GM18505 (cell line): ENCODE measurements around the gene GRIK4.
"Not testable (repeated sequence)": the region's sequence is repeated elsewhere in the genome, so short reads cannot be mapped to it uniquely, and the experiment has no call there.

Experiments used
- ATAC-seq: cut with Tn5 transposase; IDR thresholded peaks from one replicate; pipeline ENCODE4 v1.9.1; 2021; ENCODE audit not compliant: unreplicated experiment
- POLR2A ChIP-seq: IDR thresholded peaks from 4 replicates; pipeline ENCODE4 v1.6.1; 2011; ENCODE audit warnings: borderline replicate concordance; ENCODE audit not compliant: insufficient read depth, insufficient read length; ENCODE audit errors: extremely low read depth

Gene GRIK4

DNA sequence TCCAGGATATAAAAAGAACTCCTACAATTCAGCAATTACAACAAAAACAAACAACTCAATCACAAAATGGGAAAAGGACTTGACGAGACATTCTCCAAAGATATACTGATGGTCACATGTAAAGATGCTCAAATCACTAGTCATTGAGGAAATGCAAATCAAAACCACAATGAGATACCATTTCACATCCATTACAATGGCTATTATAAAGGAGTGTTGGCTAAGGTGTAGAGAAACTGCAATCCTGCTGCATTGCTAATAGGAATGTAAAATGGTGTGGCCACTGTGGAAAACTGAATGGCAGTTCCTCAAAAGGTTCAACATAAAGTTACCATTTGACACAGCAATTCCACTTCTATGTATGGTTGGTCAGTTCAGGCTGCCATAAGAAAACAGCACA lies 500.5 kb downstream of the GRIK4 start:
- ATAC-seq: no peak
- TF ChIP-seq POLR2A: no peak

DNA sequence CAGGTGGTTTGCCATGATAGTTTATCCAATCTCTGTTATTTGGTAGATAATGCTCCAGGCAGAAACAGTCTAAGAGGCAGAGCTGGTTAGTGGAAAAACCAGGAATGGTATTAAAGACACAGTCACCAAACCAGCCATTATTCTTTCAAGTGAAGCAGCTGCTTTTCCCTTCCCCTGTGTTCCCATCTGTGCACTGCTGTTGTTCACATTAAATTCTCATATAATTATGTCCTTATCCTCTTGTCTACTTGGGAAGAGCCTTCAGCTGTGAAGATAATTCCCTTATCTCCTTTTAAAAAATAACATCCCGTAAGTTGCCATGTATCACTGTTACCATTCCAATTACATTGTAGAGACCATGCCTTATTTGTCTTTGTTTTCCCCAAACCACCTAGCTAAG lies 507.2 kb downstream of the GRIK4 start:
- no peak for TF ChIP-seq POLR2A
- ATAC-seq: no peak

DNA sequence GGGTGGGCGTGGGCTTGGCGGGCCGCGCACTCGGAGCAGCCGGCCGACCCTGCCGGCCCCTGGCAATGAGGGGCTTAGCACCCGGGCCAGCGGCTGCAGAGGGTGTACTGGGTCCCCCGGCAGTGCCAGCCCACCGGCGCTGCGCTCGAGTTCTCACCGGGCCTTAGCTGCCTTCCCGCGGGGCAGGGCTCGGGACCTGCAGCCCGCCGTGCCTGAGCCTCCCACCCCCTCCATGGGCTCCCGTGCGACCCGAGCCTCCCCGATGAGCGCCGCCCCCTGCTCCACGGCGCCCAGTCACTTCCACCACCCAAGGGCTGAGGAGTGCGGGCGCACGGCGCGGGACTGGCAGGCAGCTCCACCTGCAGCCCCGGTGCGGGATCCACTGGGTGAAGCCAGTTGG lies 510.2 kb downstream of the GRIK4 start:
- ATAC-seq: not testable (repeated sequence)

DNA sequence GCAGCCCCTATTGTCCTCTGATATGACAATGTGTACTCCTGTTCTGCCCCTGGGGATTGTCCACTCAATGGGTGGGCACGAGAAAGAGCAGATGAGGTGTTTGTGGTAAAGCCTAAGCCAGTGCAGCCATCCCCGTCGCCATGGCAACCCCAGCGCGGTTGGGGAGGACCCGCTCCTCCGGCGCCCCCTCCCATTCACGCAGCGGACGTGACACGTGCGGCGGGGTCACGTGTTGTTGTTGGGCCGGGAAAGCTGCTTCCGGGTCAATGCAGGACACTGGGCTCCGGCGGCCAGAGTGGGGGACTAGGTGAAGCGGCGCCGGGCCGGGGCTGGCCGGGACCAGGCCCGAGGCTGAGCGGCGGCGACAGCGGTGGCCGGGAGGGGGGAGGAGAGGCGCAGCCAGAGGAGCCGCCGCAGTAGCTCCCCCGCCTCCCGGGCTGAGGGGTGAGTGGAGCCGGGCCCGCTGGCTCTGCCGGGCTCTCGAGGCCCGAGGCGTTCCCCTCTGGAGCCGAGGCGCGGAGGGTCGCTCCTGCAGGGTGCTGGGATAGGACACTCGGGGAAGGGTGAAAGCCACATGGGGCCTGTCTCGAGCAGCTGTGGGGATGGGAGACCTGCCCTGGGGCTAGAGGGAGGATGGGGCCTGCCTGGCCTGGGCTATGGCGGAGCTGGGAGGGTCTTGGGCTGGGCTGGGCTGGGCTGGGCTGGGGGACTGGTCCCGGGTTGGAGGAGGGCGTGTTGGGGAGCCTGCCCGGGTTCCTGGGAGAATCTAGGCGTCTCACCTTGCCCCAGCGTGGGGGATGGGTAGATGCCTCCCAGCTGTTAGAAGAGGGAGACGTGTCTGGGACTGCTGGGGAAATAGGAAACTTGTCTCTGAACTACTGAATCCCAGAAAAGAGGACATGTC lies 512.6 kb downstream of the GRIK4 start, which contains the start of gene TBCEL:
TSS of gene TBCEL (plus strand) at position 255 of the 904 bp plus-strand sequence. CDS start 21,589 bp downstream, outside the sequence.
- peak; percentile 61 for TF ChIP-seq POLR2A
- peak; percentile 91 for ATAC-seq

DNA sequence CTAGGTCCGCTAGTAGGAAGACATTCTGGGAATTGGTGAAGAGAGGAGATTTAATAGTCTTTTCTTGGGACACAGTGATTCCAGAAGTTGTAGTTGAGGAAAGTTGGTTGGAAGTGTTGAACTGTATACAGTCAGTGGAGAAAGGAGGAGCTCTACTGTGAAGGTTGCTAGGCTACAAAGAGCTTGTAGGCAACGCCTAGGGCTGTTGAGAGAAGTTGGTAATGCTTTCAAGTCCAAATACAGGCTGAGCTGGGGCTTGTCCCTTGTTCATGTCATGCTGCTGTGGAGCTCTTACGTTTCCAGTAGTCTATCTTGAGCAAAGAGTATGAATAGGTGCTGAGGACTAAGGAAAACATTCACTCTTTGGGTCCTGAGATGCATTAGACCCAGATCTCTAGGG lies 513.4 kb downstream of the GRIK4 start:
- no peak for ATAC-seq
- TF ChIP-seq POLR2A: no peak

DNA sequence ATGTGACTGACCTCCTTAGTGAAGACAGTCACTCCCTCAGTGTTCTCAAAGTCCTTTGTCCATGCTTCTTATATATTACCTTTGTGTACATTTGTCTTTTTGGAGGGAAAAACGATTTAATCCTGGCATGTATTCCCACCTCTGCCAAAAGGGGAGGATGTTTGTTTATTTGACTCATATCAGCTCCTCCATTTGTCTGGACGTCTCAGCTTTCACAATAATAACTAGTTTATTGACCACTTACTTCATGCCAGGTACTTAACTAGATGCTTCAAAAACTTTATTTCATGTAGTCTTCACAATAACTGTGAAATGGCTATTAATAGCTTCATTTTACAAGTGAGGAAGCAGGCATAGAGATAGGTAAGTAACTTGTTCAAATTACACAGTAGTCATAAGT lies 517.6 kb downstream of the GRIK4 start:
- no peak for ATAC-seq
- no peak for TF ChIP-seq POLR2A

DNA sequence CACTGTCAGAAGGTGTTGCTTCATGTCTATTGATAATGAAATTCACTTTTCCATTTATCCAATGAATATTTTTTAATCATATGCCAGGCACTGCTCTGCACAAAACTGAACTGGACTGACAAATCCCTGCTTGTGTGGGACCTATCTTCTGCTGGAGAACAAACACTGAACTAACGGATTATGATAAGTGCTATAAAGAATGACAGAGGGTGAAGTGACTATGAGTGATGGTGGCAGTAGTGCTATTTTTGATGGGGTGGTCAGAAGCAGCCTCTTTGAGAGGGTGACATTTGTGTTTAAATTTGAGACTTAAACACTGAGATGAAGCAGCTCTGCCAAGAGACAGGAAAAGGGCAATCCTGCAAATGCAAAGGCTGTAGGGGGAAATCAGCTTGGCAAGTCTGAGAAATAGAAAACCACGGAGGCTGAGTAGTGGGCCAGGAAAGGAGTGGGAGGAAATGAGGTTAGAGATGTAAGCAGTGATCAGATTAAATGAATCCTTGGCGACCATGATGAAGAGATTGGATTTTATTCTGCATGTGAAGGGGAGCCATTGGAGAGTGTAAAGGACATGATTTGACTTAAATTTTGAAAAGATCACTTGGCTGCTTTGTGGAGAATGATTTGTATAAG lies 518.4 kb downstream of the GRIK4 start:
- TF ChIP-seq POLR2A: no peak
- no peak for ATAC-seq

DNA sequence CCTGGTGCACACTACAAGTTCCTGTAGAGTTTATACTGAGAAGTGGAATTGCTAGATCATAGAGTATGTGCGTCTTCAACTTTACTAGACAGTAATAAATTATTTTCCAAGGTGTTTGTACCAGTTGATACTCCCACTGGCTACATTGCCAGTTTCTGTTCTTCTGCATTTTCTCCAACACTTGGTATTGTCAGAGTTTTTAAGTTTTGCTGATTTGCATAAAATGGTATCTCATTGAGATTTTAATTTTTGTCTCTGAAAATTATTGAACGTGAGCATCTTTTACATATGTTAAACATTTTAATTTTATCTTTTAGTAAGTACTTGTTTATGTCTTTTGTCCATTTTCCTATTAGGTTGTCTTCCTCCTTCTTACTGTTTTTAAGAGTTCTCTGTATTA lies 519.6 kb downstream of the GRIK4 start:
- ATAC-seq: no peak
- no peak for TF ChIP-seq POLR2A

DNA sequence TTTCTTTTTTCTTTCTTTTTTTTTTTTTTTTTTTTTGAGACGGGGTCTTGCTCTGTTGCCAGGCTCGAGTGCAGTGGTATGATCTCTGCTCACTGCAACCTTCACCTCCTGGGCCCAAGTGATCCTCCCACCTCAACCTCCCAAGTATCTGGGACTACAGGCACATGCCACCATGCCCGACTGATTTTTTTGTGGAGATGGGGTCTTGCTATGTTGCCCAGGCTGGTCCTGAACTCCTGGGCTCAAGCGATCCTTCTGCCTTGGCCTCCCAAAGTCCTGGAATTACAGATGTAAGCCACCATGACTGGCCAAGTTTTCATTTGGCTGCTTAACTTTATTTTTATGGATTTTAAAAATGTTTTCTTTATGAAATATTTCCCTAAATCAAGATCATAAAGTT lies 520.1 kb downstream of the GRIK4 start:
- not testable (repeated sequence) for ATAC-seq

DNA sequence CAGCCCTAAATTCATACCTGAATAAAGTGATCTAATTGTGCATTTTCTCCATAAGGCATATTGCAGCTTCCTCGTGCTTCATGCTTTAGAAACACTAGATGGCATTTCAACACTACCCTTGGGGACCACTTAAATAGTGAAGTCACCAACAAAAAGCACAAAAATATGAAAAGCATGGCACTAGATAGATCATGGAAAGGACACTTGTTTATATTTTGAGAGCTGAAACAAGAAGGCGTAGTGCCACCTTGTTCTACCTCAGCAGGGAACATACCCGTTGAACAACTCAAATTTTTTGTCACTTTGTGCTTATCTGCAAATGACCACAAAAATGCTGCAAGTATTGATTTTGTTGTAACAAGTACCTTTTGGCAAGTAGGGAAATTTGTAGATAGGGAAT lies 521.0 kb downstream of the GRIK4 start:
- ATAC-seq: no peak
- no peak for TF ChIP-seq POLR2A

DNA sequence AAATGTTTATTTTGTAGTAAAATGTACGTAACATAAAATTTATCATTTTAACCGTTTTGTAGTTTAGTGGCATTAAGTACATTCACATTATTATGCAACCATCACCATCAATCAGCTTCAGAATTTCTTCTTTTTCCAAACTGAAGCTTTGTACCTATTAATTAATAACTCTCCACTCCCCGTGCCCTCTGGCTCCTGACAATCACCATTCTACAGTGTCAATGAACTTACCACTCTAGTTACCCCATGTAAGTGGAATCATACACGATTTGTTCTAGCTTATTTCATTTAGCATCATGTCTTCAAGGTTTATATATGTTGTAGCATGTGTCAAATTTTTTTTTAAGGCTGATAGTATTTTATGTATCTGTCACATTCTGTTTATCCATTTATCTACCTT lies 522.1 kb downstream of the GRIK4 start:
- no peak for ATAC-seq
- TF ChIP-seq POLR2A: no peak

DNA sequence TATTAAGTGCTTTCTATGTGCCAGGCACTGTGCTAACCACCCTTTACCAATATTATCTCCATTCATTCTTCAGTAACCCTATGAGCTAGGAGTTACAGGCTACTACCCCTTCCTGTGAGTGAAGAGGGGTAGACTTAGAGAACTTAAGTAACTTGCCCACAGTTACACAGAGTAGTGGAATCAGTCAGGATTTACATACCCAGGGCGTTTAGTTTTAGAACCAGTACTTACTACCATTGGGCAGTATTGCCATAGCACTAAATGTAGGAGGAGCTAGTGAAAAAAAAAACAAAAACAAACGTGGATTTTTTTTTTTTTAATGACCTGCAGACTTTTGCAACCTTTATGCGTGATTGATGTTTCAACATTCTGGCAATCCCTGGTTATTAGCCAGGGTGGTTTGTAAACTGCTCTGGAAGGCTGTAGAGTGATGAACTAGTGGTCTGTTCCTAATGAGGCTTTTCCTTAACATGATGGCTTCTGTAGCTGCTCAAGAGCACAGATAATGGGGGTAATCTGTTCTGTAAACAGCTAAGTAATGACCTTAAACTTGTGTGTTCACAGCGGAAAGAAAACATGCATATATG lies 523.7 kb downstream of the GRIK4 start:
- no peak for ATAC-seq
- no peak for TF ChIP-seq POLR2A

DNA sequence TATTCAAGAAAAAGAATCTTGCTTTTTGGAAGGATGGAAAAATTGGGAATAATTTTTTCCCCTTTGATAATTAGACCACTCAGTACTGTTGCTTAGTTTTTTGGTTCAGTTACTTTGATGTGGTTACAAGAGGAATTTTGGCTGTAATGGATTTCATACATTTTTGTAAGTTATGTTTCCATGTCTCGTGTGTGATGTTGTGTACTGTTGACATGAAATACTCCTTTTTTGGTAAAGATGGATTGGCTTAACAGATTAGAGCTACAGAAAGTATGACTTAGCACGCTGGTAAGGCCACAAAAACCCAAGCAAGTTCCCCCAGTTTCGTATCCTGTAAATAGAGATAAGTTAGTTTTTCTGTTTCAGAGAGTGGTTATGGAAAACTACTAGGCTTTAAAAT lies 524.2 kb downstream of the GRIK4 start:
- ATAC-seq: no peak
- TF ChIP-seq POLR2A: no peak

DNA sequence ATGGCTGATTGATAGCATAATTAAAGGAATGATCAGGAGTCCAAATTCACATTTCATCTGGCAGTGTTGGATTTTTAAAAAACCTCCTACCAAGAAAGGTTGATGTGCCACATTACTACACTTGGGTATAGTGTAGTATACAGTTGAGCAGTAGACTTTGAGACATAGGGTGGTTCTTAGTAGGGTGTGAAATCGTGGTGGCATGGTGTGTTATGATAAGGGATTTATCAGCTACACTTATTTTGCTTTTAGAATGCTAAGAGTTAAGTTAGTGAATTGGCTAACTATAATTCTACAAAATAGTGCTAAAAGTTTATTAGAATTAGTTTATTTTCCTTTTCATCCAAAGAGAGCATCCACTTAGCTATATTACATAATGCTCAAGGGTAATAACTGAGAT lies 525.5 kb downstream of the GRIK4 start:
- ATAC-seq: no peak
- no peak for TF ChIP-seq POLR2A
